H1 (cell line): ENCODE results near the gene BMI1. TPM values are rescaled to one million over a fixed set of nuclear protein-coding genes. Genes with fewer than 3 reads are reported as not detected.

ENCODE experiments used
- CHD2 ChIP-seq: IDR thresholded peaks from 2 replicates; pipeline ENCODE4 v1.6.1; 2012; ENCODE audit warnings: low read length, improper control_type of control experiment
- CTBP2 ChIP-seq: IDR thresholded peaks from 2 replicates; pipeline ENCODE4 v1.7.0; 2011; ENCODE audit warnings: borderline replicate concordance, mild to moderate bottlenecking, moderate library complexity, mixed read lengths, low read length; ENCODE audit not compliant: insufficient read depth, insufficient read length
- KDM5A ChIP-seq: fragments of 200-600 bp; IDR thresholded peaks from 2 replicates; pipeline ENCODE4 v1.7.1; 2012; ENCODE audit warnings: mild to moderate bottlenecking, low read length, inconsistent platforms, mixed read lengths
- MAFK ChIP-seq: IDR thresholded peaks from 2 replicates; pipeline ENCODE4 v1.6.1; 2012; ENCODE audit warnings: low read depth, mild to moderate bottlenecking, improper control_type of control experiment, low read length
- RAD21 ChIP-seq, 2 experiments: IDR thresholded peaks in 1 of 2; conservative IDR thresholded peaks in 1 of 2; 2 replicates each; pipeline ENCODE4 v1.6.1; 2011; ENCODE audit warnings: low read depth in 2 of 2, low read length in 2 of 2, improper control_type of control experiment in 1 of 2, inconsistent platforms in 1 of 2, mild to moderate bottlenecking in 1 of 2, moderate library complexity in 1 of 2
- SP4 ChIP-seq: IDR thresholded peaks from 2 replicates; pipeline ENCODE4 v1.6.1; 2012; ENCODE audit warnings: low read length, inconsistent platforms
- TAF7 ChIP-seq: optimal IDR thresholded peaks from 2 replicates; pipeline ENCODE3; 2011; ENCODE audit warnings: low read depth, mild to moderate bottlenecking, inconsistent platforms, low read length, moderate library complexity, borderline replicate concordance
- polyA plus RNA-seq, 7 experiments: library from polyadenylated mRNA; depleted of rRNA in 3 of 7; stranded (reverse) in 5 of 7; unstranded in 2 of 7; fragments of >200 nt in 5 of 7; fragments of 200-250 nt in 2 of 7; gene quantifications; 1 replicate in 5 of 7; 2 replicates in 1 of 7; 4 replicates in 1 of 7; pipeline versions ENCODE4 v1.2.1 to v1.2.3, GENCODE V29; 2011 to 2013; ENCODE audit warnings: missing spikeins in 2 of 7, mixed read lengths in 2 of 7
- total RNA-seq: library from RNA; stranded (reverse); fragmentation: NEBNext Ultra II Directional; extraction: Animal tissue kit (Norgen Biotek cat#: 25700); gene quantifications from 2 replicates; pipeline ENCODE4 v1.2.1, GENCODE V29; 2021
- TF ChIP-seq, protein P1 (sequence below): fragments of 300-600 bp; sonication (generic); IDR thresholded peaks from 2 replicates; pipeline ENCODE4 v1.7.1; 2012; ENCODE audit warnings: low read length, moderate library complexity, mild to moderate bottlenecking, inconsistent platforms; ENCODE audit not compliant: insufficient replicate concordance
- TF ChIP-seq, protein P2 (sequence below): IDR thresholded peaks from 2 replicates; pipeline ENCODE4 v1.6.1; 2012; ENCODE audit warnings: inconsistent platforms

Gene BMI1
- total and polyA plus RNA-seq, 2 of the 8 experiments (the other 6 are each of a cell fraction or from before 2014, with no cell fraction given) = 2.8 to 10.7 TPM

DNA sequence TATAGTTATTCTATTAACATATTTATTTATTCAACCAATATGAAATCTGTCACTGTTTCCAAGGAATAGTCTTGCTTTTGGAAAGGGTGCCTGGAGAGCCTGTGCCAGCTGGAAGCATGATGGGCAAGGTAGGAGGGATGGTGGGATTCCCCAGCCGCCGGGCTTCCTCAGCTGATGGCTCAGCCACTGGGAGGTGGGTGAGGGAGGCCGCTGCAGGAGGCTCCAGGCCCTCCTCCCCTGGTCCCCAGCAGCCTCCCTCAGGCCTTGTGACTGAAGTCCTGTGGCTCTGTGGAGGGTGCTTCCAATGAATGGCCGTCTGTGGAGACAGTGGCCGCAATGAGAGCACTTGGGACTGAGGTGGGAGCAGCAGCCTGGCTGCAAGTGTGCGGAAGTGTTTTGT lies 51.4 kb downstream of the BMI1 start (continued):
- TF ChIP-seq, protein P1, sequence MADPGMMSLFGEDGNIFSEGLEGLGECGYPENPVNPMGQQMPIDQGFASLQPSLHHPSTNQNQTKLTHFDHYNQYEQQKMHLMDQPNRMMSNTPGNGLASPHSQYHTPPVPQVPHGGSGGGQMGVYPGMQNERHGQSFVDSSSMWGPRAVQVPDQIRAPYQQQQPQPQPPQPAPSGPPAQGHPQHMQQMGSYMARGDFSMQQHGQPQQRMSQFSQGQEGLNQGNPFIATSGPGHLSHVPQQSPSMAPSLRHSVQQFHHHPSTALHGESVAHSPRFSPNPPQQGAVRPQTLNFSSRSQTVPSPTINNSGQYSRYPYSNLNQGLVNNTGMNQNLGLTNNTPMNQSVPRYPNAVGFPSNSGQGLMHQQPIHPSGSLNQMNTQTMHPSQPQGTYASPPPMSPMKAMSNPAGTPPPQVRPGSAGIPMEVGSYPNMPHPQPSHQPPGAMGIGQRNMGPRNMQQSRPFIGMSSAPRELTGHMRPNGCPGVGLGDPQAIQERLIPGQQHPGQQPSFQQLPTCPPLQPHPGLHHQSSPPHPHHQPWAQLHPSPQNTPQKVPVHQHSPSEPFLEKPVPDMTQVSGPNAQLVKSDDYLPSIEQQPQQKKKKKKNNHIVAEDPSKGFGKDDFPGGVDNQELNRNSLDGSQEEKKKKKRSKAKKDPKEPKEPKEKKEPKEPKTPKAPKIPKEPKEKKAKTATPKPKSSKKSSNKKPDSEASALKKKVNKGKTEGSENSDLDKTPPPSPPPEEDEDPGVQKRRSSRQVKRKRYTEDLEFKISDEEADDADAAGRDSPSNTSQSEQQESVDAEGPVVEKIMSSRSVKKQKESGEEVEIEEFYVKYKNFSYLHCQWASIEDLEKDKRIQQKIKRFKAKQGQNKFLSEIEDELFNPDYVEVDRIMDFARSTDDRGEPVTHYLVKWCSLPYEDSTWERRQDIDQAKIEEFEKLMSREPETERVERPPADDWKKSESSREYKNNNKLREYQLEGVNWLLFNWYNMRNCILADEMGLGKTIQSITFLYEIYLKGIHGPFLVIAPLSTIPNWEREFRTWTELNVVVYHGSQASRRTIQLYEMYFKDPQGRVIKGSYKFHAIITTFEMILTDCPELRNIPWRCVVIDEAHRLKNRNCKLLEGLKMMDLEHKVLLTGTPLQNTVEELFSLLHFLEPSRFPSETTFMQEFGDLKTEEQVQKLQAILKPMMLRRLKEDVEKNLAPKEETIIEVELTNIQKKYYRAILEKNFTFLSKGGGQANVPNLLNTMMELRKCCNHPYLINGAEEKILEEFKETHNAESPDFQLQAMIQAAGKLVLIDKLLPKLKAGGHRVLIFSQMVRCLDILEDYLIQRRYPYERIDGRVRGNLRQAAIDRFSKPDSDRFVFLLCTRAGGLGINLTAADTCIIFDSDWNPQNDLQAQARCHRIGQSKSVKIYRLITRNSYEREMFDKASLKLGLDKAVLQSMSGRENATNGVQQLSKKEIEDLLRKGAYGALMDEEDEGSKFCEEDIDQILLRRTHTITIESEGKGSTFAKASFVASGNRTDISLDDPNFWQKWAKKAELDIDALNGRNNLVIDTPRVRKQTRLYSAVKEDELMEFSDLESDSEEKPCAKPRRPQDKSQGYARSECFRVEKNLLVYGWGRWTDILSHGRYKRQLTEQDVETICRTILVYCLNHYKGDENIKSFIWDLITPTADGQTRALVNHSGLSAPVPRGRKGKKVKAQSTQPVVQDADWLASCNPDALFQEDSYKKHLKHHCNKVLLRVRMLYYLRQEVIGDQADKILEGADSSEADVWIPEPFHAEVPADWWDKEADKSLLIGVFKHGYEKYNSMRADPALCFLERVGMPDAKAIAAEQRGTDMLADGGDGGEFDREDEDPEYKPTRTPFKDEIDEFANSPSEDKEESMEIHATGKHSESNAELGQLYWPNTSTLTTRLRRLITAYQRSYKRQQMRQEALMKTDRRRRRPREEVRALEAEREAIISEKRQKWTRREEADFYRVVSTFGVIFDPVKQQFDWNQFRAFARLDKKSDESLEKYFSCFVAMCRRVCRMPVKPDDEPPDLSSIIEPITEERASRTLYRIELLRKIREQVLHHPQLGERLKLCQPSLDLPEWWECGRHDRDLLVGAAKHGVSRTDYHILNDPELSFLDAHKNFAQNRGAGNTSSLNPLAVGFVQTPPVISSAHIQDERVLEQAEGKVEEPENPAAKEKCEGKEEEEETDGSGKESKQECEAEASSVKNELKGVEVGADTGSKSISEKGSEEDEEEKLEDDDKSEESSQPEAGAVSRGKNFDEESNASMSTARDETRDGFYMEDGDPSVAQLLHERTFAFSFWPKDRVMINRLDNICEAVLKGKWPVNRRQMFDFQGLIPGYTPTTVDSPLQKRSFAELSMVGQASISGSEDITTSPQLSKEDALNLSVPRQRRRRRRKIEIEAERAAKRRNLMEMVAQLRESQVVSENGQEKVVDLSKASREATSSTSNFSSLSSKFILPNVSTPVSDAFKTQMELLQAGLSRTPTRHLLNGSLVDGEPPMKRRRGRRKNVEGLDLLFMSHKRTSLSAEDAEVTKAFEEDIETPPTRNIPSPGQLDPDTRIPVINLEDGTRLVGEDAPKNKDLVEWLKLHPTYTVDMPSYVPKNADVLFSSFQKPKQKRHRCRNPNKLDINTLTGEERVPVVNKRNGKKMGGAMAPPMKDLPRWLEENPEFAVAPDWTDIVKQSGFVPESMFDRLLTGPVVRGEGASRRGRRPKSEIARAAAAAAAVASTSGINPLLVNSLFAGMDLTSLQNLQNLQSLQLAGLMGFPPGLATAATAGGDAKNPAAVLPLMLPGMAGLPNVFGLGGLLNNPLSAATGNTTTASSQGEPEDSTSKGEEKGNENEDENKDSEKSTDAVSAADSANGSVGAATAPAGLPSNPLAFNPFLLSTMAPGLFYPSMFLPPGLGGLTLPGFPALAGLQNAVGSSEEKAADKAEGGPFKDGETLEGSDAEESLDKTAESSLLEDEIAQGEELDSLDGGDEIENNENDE = no peak
- TF ChIP-seq TAF7 (no peak), CHD2 (no peak), RAD21 (IDR thresholded peaks at IDR 0.05 in 1 of 2, conservative IDR thresholded peaks at IDR 0.05 in 1 of 2; ENCODE audit: low read depth in 2 of 2, low read length in 2 of 2) (no peak), SP4 (no peak), MAFK (no peak), KDM5A (no peak), CTBP2 (no peak)
- TF ChIP-seq, protein P2, sequence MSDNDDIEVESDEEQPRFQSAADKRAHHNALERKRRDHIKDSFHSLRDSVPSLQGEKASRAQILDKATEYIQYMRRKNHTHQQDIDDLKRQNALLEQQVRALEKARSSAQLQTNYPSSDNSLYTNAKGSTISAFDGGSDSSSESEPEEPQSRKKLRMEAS = no peak
